ENCODE measurements around the gene ALDH16A1.

- TF ChIP-seq POLR2A (IDR thresholded peaks at IDR 0.05) (no peak), CTCF (IDR thresholded peaks at IDR 0.05) (no peak)
Observed at GRCh38 chr19:49427339-49427738, 25.7 kb upstream of the ALDH16A1 start.
